GM12891 (cell line): Measurements from ENCODE around the gene PLCB1.

Experiments used
- POLR2A ChIP-seq: IDR thresholded peaks from 2 replicates; pipeline ENCODE4 v1.6.1; 2011; ENCODE audit warnings: low read depth, low read length, control low read depth
- POLR2AphosphoS5 ChIP-seq: IDR thresholded peaks from 2 replicates; pipeline ENCODE4 v1.6.1; 2011; ENCODE audit warnings: low read depth, low read length, control low read depth
- TAF1 ChIP-seq: IDR thresholded peaks from 2 replicates; pipeline ENCODE4 v1.6.1; 2011; ENCODE audit warnings: low read depth, low read length, control low read depth

DNA sequence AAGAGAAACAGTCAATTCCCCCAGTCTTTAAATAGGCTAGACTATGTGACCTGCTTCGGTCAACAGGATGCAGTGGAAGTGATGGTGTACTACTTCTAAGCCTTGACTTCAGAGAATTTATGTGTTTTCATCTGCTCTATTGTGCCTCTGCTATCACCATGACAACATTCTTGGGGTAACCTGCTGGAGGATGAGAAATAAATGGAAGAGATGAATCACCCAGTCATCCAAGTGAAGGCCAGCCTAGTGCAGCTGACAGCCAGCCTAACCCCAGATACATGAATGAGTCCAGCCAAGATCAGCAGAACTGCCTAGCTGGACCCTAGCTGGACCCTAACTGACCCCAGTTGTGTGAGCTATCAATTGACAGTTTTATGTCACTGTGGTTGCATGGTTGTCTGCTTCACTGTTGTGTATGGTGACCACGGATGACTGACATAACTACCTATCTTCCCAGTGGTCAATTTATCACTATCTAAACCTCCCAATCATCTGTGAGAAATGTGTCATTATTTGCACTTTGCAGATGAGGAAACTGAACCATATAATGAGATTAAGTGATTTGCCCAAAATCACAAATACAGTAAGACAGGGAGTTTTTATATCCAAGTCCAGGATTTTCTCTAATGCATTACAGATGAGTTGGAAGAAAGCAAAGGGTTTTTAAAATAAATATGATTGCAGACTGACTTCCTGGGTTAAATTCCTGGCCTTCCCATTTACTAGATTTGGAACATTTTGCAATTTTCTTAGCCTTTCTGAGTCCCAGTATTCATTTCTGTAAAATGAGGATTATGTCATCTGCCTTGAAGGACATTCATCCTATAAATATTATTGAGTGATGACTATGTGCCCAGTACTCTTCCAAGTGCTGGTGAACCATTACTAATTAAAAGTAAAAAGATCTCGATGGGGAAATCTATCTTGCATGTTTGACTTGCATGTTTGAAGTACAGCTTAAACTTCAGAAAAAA, 800.4 kb downstream of the PLCB1 start:
- TF ChIP-seq TAF1: no peak
- no peak for TF ChIP-seq POLR2A
- TF ChIP-seq POLR2AphosphoS5: no peak
